SH-SY5Y (cell line): ENCODE measurements around the gene PAX2.

Experiments
- GATA2 ChIP-seq: IDR thresholded peaks from 2 replicates; pipeline ENCODE4 v1.6.1; 2011; ENCODE audit warnings: mild to moderate bottlenecking, low read depth, low read length
- GATA3 ChIP-seq: IDR thresholded peaks from 2 replicates; pipeline ENCODE4 v1.6.1; 2011; ENCODE audit warnings: low read depth, mild to moderate bottlenecking, low read length, moderate library complexity

- no peak for TF ChIP-seq GATA3
- TF ChIP-seq GATA2 = no peak
Observed at GRCh38 chr10:100735087-100735336, 10.4 kb upstream of the PAX2 start.
